K562 (cell line): ENCODE measurements around the gene CRYBG1. TPM values are rescaled to one million over a fixed set of nuclear protein-coding genes. Genes with fewer than 3 reads are reported as not detected.

Source experiments
- ATAC-seq: fragments of 200-7000 bp; cut with Tn5 transposase; 3 replicates; pipeline ENCODE4 v1.9.1; 2020; ENCODE audit warnings: moderate library complexity
- BruUV-seq: library from RNA; stranded (reverse); fragments of 400-500 nt; replicated peaks from 2 replicates; lab custom pipeline; 2021; lab: Mats Ljungman, UMichigan
- CTCF ChIA-PET: fragments of 300-600 bp; formaldehyde crosslinking; extraction: SDS; loops from one replicate; lab custom pipeline; 2021; ENCODE audit warnings: low intra/inter-chr PET ratio; lab: Yijun Ruan, JAX
- POLR2A ChIA-PET: fragments of 300-600, 350-650 bp; sonication (Branson Sonifier 250); formaldehyde crosslinking; extraction: SDS; loops from one replicate; lab custom pipeline; 2021; ENCODE audit warnings: antibody characterized with exemption, inconsistent platforms; lab: Yijun Ruan, JAX
- DNase-seq, 4 experiments: peaks; one replicate each; pipeline versions ENCODE4 v3.0.0 to v3.0.0-alpha.2; 2011 to 2018; ENCODE audit warnings: low spot score in 3 of 4, mixed read lengths in 3 of 4; ENCODE audit errors: extremely low read depth in 1 of 4
- FAIRE-seq: peaks from 2 replicates; lab custom pipeline; 2011; peaks lifted over from hg19 to GRCh38; lab: Jason Lieb, UNC
- H2AFZ ChIP-seq: 2 replicates; pipeline ENCODE4 v1.6.0; 2011; ENCODE audit warnings: low read depth, low read length, control low read depth, inconsistent platforms
- H3K27ac ChIP-seq: fragments of 200-600 bp; 3 replicates; pipeline ENCODE4 v1.8.0; 2011; ENCODE audit warnings: low read depth, mild to moderate bottlenecking, control low read depth, inconsistent platforms, low read length, moderate library complexity, mixed read lengths; ENCODE audit errors: extremely low read depth
- H3K27me3 ChIP-seq, 2 experiments: fragments of 300-600 bp in 1 of 2; 2 replicates in 1 of 2; 3 replicates in 1 of 2; pipeline versions ENCODE4 v1.6.0 to v1.8.0; 2011; ENCODE audit warnings: inconsistent platforms in 2 of 2, low read length in 2 of 2, mild to moderate bottlenecking in 1 of 2, mixed read lengths in 1 of 2, moderate library complexity in 1 of 2; ENCODE audit not compliant: control insufficient read depth in 2 of 2, insufficient read depth in 2 of 2
- H3K36me3 ChIP-seq: fragments of 300-600 bp; 3 replicates; pipeline ENCODE4 v1.8.0; 2011; ENCODE audit warnings: mild to moderate bottlenecking, low read length, inconsistent platforms; ENCODE audit not compliant: control insufficient read depth, insufficient read depth
- H3K4me1 ChIP-seq, 2 experiments: fragments of 200-600 bp in 1 of 2; replicated peaks in 1 of 2; 2 replicates in 1 of 2; 3 replicates in 1 of 2; pipeline versions ENCODE4 v1.5.1 to v1.8.0; 2011; ENCODE audit warnings: inconsistent platforms in 2 of 2, low read length in 2 of 2, mild to moderate bottlenecking in 1 of 2, mixed read lengths in 1 of 2, moderate library complexity in 1 of 2; ENCODE audit not compliant: control insufficient read depth in 2 of 2, insufficient read depth in 2 of 2
- H3K4me2 ChIP-seq: 2 replicates; pipeline ENCODE4 v1.6.1; 2011; ENCODE audit warnings: low read length, control low read depth, inconsistent platforms, mixed read lengths; ENCODE audit not compliant: insufficient read depth
- H3K4me3 ChIP-seq: fragments of 200-600 bp; sonication (generic), shearing (Covaris generic); 2 replicates; pipeline ENCODE4 v1.5.1; 2016; ENCODE audit warnings: control low read depth, inconsistent platforms
- H3K79me2 ChIP-seq: fragments of 200-600 bp; 3 replicates; pipeline ENCODE4 v1.8.0; 2011; ENCODE audit warnings: low read length, inconsistent platforms; ENCODE audit not compliant: control insufficient read depth, insufficient read depth
- H3K9ac ChIP-seq, 2 experiments: 2 replicates each; pipeline versions ENCODE4 v1.6.0 to v1.6.1; 2011; ENCODE audit warnings: low read depth in 2 of 2, low read length in 2 of 2, control low read depth in 1 of 2, inconsistent platforms in 1 of 2, mild to moderate bottlenecking in 1 of 2, mixed read lengths in 1 of 2; ENCODE audit not compliant: insufficient read depth in 1 of 2
- H3K9me1 ChIP-seq: one replicate; pipeline ENCODE4 v1.6.0; 2011; ENCODE audit warnings: inconsistent platforms, mild to moderate bottlenecking, low read length, moderate library complexity; ENCODE audit not compliant: control insufficient read depth, insufficient read depth
- H3K9me3 ChIP-seq: replicated peaks from 2 replicates; pipeline ENCODE4 v1.5.1; 2011; ENCODE audit warnings: low read depth, low read length, inconsistent platforms; ENCODE audit not compliant: control insufficient read depth, insufficient read depth
- H4K20me1 ChIP-seq: replicated peaks from 2 replicates; pipeline ENCODE4 v1.6.1; 2011; ENCODE audit warnings: low read length, inconsistent platforms, mixed read lengths; ENCODE audit not compliant: control insufficient read depth, insufficient read depth
- BHLHE40 ChIP-seq: IDR thresholded peaks from 2 replicates; pipeline ENCODE4 v1.6.1; 2011; ENCODE audit warnings: low read length, improper control_type of control experiment
- EGR1 ChIP-seq: fragments of 450-650 bp; conservative IDR thresholded peaks from 2 replicates; pipeline ENCODE4 v1.6.1; 2017; ENCODE audit warnings: mild to moderate bottlenecking
- FOSL1 ChIP-seq: fragments of 200-800 bp; sonication (Bioruptor generic); conservative IDR thresholded peaks from 2 replicates; pipeline ENCODE4 v1.6.1; 2016; ENCODE audit warnings: missing genetic modification characterization, missing compliant biosample characterization
- HOXB6 ChIP-seq: fragments of 250-450 bp; sonication (Bioruptor Pico); IDR thresholded peaks from 2 replicates; pipeline ENCODE4 v1.5.1; 2022; ENCODE audit warnings: mild to moderate bottlenecking, borderline replicate concordance
- L3MBTL2 ChIP-seq: fragments of 450-650 bp; IDR thresholded peaks from 2 replicates; pipeline ENCODE4 v1.6.1; 2016; ENCODE audit warnings: mild to moderate bottlenecking, moderate library complexity
- MEF2D ChIP-seq: conservative IDR thresholded peaks from 2 replicates; pipeline ENCODE4 v1.6.1; 2016; ENCODE audit warnings: low read depth, missing genetic modification characterization, missing compliant biosample characterization
- NFIC ChIP-seq: fragments of 450-650 bp; IDR thresholded peaks from 2 replicates; pipeline ENCODE4 v1.6.1; 2017; ENCODE audit warnings: mild to moderate bottlenecking, inconsistent platforms
- TAF1 ChIP-seq: IDR thresholded peaks from 2 replicates; pipeline ENCODE4 v1.6.1; 2011; ENCODE audit warnings: mild to moderate bottlenecking, low read length, moderate library complexity; ENCODE audit not compliant: insufficient read depth, control insufficient read depth, severe bottlenecking; ENCODE audit errors: extremely low read depth
- YY1 ChIP-seq, 3 experiments: IDR thresholded peaks; 2 replicates each; pipeline ENCODE4 v1.6.1; 2011; ENCODE audit warnings: low read length in 2 of 3, mild to moderate bottlenecking in 2 of 3, moderate library complexity in 2 of 3, borderline replicate concordance in 1 of 3, control low read depth in 1 of 3, low read depth in 1 of 3; ENCODE audit not compliant: insufficient read depth in 3 of 3, insufficient replicate concordance in 2 of 3, control insufficient read depth in 1 of 3, insufficient read length in 1 of 3; ENCODE audit errors: extremely low read depth in 1 of 3
- ZC3H11A ChIP-seq: IDR thresholded peaks from 2 replicates; pipeline ENCODE4 v1.6.1; 2012; ENCODE audit warnings: low read depth, low read length, improper control_type of control experiment
- WGBS: fragments of 100-300 bp; shearing (Covaris generic); methylation state at CpG from one replicate; pipeline ENCODE4 v1.1.6; 2016; ENCODE audit warnings: low coverage, mixed read lengths; ENCODE audit not compliant: insufficient coverage; ENCODE audit errors: missing lambda C conversion rate; 5-methylcytosine and 5-hydroxymethylcytosine counted together
- in situ Hi-C: fragments of 300-500 bp; cut with MboI; formaldehyde crosslinking; loops from 4 replicates; pipeline ENCODE4 v1.15.0; 2018; ENCODE audit warnings: inconsistent platforms, mixed read lengths
- intact Hi-C: fragments of 100-400 bp; cut with micrococcal nuclease; formaldehyde crosslinking; loops from 2 replicates; pipeline ENCODE4 v1.14.2; 2022
- polyA plus RNA-seq, 8 experiments: library from polyadenylated mRNA; depleted of rRNA in 4 of 8; stranded (reverse) in 5 of 8; unstranded in 3 of 8; fragments of >200 nt; fragmentation: Nextera tagmentation in 2 of 8; fragmentation: Illumina TruSeq in 1 of 8; extraction: Ambion mirVana in 2 of 8; extraction: Trizol in 1 of 8; gene quantifications; 2 replicates each; pipeline versions ENCODE4 v1.2.1 to v1.2.3, GENCODE V29; 2011 to 2014; ENCODE audit warnings: inconsistent platforms in 1 of 8, missing spikeins in 1 of 8
- total RNA-seq, 7 experiments: library from RNA; depleted of rRNA in 6 of 7; stranded (reverse); fragments of >200 nt in 6 of 7; fragmentation: Illumina TruSeq in 2 of 7; extraction: Trizol in 2 of 7; gene quantifications; 2 replicates each; pipeline versions ENCODE4 v1.2.1 to v1.2.3, GENCODE V29; 2011 to 2021; ENCODE audit warnings: low replicate concordance in 1 of 7
- TF ChIP-seq, protein P1 (sequence below): fragments of 200-800 bp; sonication (Bioruptor generic); IDR thresholded peaks from 2 replicates; pipeline ENCODE4 v1.6.1; 2017; ENCODE audit warnings: missing genetic modification characterization, missing compliant biosample characterization
- TF ChIP-seq, protein P2 (sequence below): fragments of 450-650 bp; IDR thresholded peaks from 2 replicates; pipeline ENCODE4 v1.6.1; 2016

CRYBG1 gene
- total and polyA plus RNA-seq, 9 of the 15 experiments (the other 6 are each of a cell fraction or from before 2014, with no cell fraction given): 0.07 to 0.47 (median 0.11) TPM

DNA sequence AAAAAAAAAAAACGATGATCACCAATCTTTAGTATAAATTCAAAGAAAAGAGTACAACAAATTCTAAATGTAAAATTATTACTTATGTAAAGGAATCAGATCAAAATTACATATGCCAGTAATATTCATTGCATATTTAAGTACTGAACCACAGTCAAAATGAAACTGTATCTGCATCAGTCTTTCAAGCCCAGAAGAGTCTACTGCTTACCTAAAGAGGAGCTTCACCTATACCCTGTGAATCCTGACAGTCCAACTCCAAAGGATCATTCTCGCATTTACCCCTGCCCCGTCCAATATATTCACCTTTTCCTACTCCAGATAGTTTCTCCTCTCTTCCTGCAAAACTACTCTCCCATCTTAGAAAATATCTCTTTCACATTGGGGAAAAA lies 44.1 kb upstream of the CRYBG1 start:
- FAIRE-seq: no peak
- Histone ChIP-seq H3K9me1 (no peaks in the 10 kb centered on the region), H3K9me3 (no peaks in the 10 kb centered on the region), H3K36me3 (peaks cover 45% of the 10 kb centered on the region), H3K4me3 (no peak overlapping the region), H3K27ac (peak overlapping the region; percentile 21; the same call in 2 of the 3 replicates), H3K79me2 (peaks cover 96% of the 10 kb centered on the region), H3K27me3 (no peaks in the 10 kb centered on the region), H3K4me2 (no peak overlapping the region; the same call in 1 of the 2 replicates), H2AFZ (no peak overlapping the region), H4K20me1 (0 out of 2 replicates have a peak, but pooled peaks cover 10% of the 10 kb centered on the region), H3K4me1 (peaks cover 21 to 58% of the 10 kb centered on the region in 2 experiments), H3K9ac (peak overlapping the region in 1 of 2 experiments; percentile 16; a peak in 1 of 4 replicates)
- in situ Hi-C loops: no loop called here
- no TSS peak for BruUV-seq
- 7% methylated on average over 3 of the region's 3 CpGs for WGBS
- ChIA-PET POLR2A (interaction anchor here (1.6 kb wide), 1 partner anchor 9 kb away, joined by 7 read pairs; the partner anchor contains the start of gene ATG5), CTCF (no interaction called here)
- ATAC-seq: 0 out of 3 replicates have a peak, but pooled peaks have one; percentile 7
- intact Hi-C loops: loop anchor here (10.0 kb wide), 1 partner anchor 502 kb away; no protein-coding TSS in a partner anchor
- no peak for DNase-seq
- TF ChIP-seq HOXB6 (no peak), FOSL1 (tag) (0 out of 2 replicates have a peak, but pooled peaks have one; percentile 10)

DNA sequence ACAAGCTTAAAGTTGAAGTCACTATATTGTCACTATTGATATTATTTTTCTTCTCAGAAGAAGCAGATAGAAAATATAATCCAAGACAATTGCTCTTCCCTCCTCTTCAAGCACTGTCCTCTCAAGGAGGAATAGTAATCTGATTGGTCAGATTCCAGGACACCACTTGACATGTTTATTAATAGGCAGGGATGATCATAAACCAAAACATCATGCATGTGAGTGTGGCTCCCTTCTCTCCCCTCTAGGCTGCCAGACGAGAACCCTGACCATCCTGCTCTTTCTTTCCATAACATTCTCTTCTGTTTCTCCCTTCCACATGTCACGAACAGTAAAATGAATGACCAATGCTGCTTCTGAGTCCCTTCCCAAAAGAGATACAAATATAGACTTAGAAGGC lies 42.5 kb upstream of the CRYBG1 start:
- Histone ChIP-seq H3K9ac (no peak overlapping the region), H3K4me2 (no peak overlapping the region), H3K79me2 (peaks cover 97% of the 10 kb centered on the region), H3K9me1 (no peaks in the 10 kb centered on the region), H3K27ac (no peak overlapping the region), H3K36me3 (peaks cover 51% of the 10 kb centered on the region), H2AFZ (no peak overlapping the region), H3K4me3 (no peak overlapping the region), H3K4me1 (peaks cover 14 to 41% of the 10 kb centered on the region in 2 experiments; a peak in 4 of 5 replicates), H3K27me3 (no peaks in the 10 kb centered on the region), H3K9me3 (0 out of 2 replicates have a peak, but pooled peaks cover 3% of the 10 kb centered on the region), H4K20me1 (0 out of 2 replicates have a peak, but pooled peaks cover 5% of the 10 kb centered on the region)
- ATAC-seq (peak; percentile 54), FAIRE-seq (no peak), DNase-seq (peak; percentile 20 to 55 (median 35))
- intact Hi-C loops (loop anchor here (10.0 kb wide), 1 partner anchor 503 kb away; no protein-coding TSS in a partner anchor), in situ Hi-C loops (no loop called here)
- BruUV-seq: no TSS peak
- POLR2A ChIA-PET: no interaction called here
- CTCF ChIA-PET: no interaction called here
- WGBS: 16% methylated on average over 2 of the region's 2 CpGs
- TF ChIP-seq YY1 (IDR thresholded peaks at IDR 0.05; ENCODE audit: borderline replicate concordance in 1 of 3, control insufficient read depth in 1 of 3, extremely low read depth in 1 of 3, insufficient read depth in 3 of 3, insufficient read length in 1 of 3, insufficient replicate concordance in 2 of 3, low read depth in 1 of 3, low read length in 2 of 3): no peak
- TF ChIP-seq L3MBTL2: 0 out of 2 replicates have a peak, but pooled peaks have one; percentile 11
- peak; percentile 77; the same call in 1 of the 2 replicates for TF ChIP-seq MEF2D (tag)
- TF ChIP-seq TAF1: no peak
- TF ChIP-seq, protein P1, sequence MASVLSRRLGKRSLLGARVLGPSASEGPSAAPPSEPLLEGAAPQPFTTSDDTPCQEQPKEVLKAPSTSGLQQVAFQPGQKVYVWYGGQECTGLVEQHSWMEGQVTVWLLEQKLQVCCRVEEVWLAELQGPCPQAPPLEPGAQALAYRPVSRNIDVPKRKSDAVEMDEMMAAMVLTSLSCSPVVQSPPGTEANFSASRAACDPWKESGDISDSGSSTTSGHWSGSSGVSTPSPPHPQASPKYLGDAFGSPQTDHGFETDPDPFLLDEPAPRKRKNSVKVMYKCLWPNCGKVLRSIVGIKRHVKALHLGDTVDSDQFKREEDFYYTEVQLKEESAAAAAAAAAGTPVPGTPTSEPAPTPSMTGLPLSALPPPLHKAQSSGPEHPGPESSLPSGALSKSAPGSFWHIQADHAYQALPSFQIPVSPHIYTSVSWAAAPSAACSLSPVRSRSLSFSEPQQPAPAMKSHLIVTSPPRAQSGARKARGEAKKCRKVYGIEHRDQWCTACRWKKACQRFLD (CRISPR knock-in tag): no peak
- no peak for TF ChIP-seq EGR1
- no peak for TF ChIP-seq BHLHE40
- peak; percentile 78 for TF ChIP-seq NFIC
- TF ChIP-seq ZC3H11A: no peak
- TF ChIP-seq, protein P2, sequence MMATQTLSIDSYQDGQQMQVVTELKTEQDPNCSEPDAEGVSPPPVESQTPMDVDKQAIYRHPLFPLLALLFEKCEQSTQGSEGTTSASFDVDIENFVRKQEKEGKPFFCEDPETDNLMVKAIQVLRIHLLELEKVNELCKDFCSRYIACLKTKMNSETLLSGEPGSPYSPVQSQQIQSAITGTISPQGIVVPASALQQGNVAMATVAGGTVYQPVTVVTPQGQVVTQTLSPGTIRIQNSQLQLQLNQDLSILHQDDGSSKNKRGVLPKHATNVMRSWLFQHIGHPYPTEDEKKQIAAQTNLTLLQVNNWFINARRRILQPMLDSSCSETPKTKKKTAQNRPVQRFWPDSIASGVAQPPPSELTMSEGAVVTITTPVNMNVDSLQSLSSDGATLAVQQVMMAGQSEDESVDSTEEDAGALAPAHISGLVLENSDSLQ: peak; percentile 49; the same call in 1 of the 2 replicates
